Adrenal gland (tissue), 12 donors: ENCODE results near the gene AMDHD2. TPM values are rescaled to one million over a fixed set of nuclear protein-coding genes. Genes with fewer than 3 reads are reported as not detected.

ENCODE experiments used
- DNase-seq, 7 donors: peaks; one replicate each; pipeline ENCODE4 v3.0.0-alpha.2; 2019 to 2020
- H3K27ac ChIP-seq, 5 donors: fragments of 200-600 bp; sonication (generic) in 4 of 5; 1 replicate in 3 of 5; 2 replicates in 2 of 5; pipeline versions ENCODE4 v1.5.1 to v1.8.0; 2016 to 2020; ENCODE audit warnings: mild to moderate bottlenecking in 1 of 5
- H3K27me3 ChIP-seq: fragments of 200-600 bp; 2 replicates; pipeline ENCODE4 v1.8.0; 2021
- H3K36me3 ChIP-seq, 2 donors: fragments of 200-600 bp; replicated peaks in 1 of 2; 1 replicate in 1 of 2; 2 replicates in 1 of 2; pipeline versions ENCODE4 v1.5.1 to v1.8.0; 2018 to 2022
- H3K4me1 ChIP-seq, 2 donors: fragments of 200-600 bp; replicated peaks in 1 of 2; 1 replicate in 1 of 2; 2 replicates in 1 of 2; pipeline versions ENCODE4 v1.5.1 to v1.8.0; 2018 to 2021
- H3K4me3 ChIP-seq, 4 donors: fragments of 200-600 bp; sonication (generic) in 3 of 4; one replicate each; pipeline ENCODE4 v1.5.1; 2016 to 2018
- H3K9me3 ChIP-seq, 3 donors: fragments of 200-600 bp; sonication (generic) in 1 of 3; replicated peaks in 1 of 3; 1 replicate in 2 of 3; 2 replicates in 1 of 3; pipeline versions ENCODE4 v1.5.1 to v1.8.0; 2016 to 2021
- CTCF ChIP-seq, 6 experiments: fragments of 450-650 bp in 4 of 6; fragments of 200-600 bp in 2 of 6; sonication (generic) in 1 of 6; IDR thresholded peaks; 1 replicate in 5 of 6; 2 replicates in 1 of 6; pipeline versions ENCODE4 v1.5.1 to v1.8.0; 2016 to 2021; ENCODE audit warnings: antibody characterized with exemption in 6 of 6, mild to moderate bottlenecking in 2 of 6, moderate library complexity in 1 of 6
- POLR2A ChIP-seq, 2 donors: fragments of 450-650 bp; IDR thresholded peaks; one replicate each; pipeline ENCODE4 v1.6.1; 2017; ENCODE audit warnings: antibody characterized with exemption in 2 of 2, mild to moderate bottlenecking in 2 of 2, moderate library complexity in 1 of 2
- WGBS, 4 donors: extraction: QIAGEN DNeasy Blood & Tissue Kit in 2 of 4; methylation state at CpG; one replicate each; pipeline versions ENCODE4 v1.1.5 to v1.1.7; 2013 to 2017; 5-methylcytosine and 5-hydroxymethylcytosine counted together
- intact Hi-C, 2 donors: fragments of 100-400 bp; cut with DNase I; formaldehyde crosslinking; loops; one replicate each; pipeline versions ENCODE4 v1.14.1 to v1.15.0; 2022 to 2023
- polyA plus RNA-seq, 3 donors: library from polyadenylated mRNA; stranded (reverse); fragments of 200-250 nt in 2 of 3; fragments of 350-450 nt in 1 of 3; fragmentation: Illumina TruSeq in 1 of 3; extraction: RNeasy Lipid Tissue Mini Kit (QIAGEN cat#74804) in 1 of 3; gene quantifications; one replicate each; pipeline ENCODE4 v1.2.3, GENCODE V29; 2013 to 2014
- total RNA-seq, 9 donors: library from RNA; depleted of rRNA in 4 of 9; stranded (reverse); fragments of >200 nt in 4 of 9; fragments of 120-200 nt in 1 of 9; fragmentation: NEBNext Ultra II Directional in 1 of 9; extraction: Animal tissue kit (Norgen Biotek cat#: 25700) in 1 of 9; gene quantifications; one replicate each; pipeline versions ENCODE4 v1.1.0 to v1.2.4, GENCODE V29; 2013 to 2023
- donor health status: healthy with polysubstance abuse.
- donor health status: Bipolar disorder and iron deficiency.
- donor health status: DM: yes; HTN: yes; CAD: no.
- donor health status: DM: no; HTN: no; CAD: no.
- donor health status: DM: no; HTN: no; CAD: no.
- donor health status: DM: yes; HTN: yes; CAD: no.

AMDHD2 gene
- total and polyA plus RNA-seq, 12 donors: 3.1 to 131 (median 64.7) TPM

GRCh38 chr16:2516391-2517240 lies 3.6 kb upstream of the AMDHD2 start:
- peak in 3 of 7 donors; percentile 25 to 61 (median 47) for DNase-seq
- H3K4me1 ChIP-seq: peaks cover 49 to 70% of the 10 kb centered on the region in 2 donors
- no peaks in the 10 kb centered on the region for H3K27me3 ChIP-seq
- H3K9me3 ChIP-seq: no peaks in the 10 kb centered on the region
- intact Hi-C loops: no loop called here
- peak overlapping the region in 1 of 4 donors; percentile 33 for H3K4me3 ChIP-seq
- WGBS, 4 donors: 45 to 52% (median 50%) methylated on average over 10 to 11 of the region's 11 CpGs
- peaks cover 0 to 6% of the 10 kb centered on the region in 2 donors for H3K36me3 ChIP-seq
- peak overlapping the region in 4 of 5 donors; percentile 96 to 99 (median 98) for H3K27ac ChIP-seq
- TF ChIP-seq POLR2A (IDR thresholded peaks at IDR 0.05): no peak
- peak in 3 of 6 experiments; percentile 2 to 28 (median 13) for TF ChIP-seq CTCF (IDR thresholded peaks at IDR 0.05)

- peaks cover 49 to 64% of the 10 kb centered on the region in 2 donors for H3K4me1 ChIP-seq
- intact Hi-C loops: no loop called here
- H3K27ac ChIP-seq: peak overlapping the region in 4 of 5 donors; percentile 96 to 99 (median 98)
- no peak for TF ChIP-seq CTCF (IDR thresholded peaks at IDR 0.05)
- TF ChIP-seq POLR2A (IDR thresholded peaks at IDR 0.05): no peak
- peak in 1 of 7 donors; percentile 25 for DNase-seq
- peaks cover 0 to 9% of the 10 kb centered on the region in 2 donors for H3K36me3 ChIP-seq
- no peak overlapping the region for H3K4me3 ChIP-seq
- no peaks in the 10 kb centered on the region for H3K9me3 ChIP-seq
- H3K27me3 ChIP-seq: no peaks in the 10 kb centered on the region
- 73 to 80% (median 74%) methylated on average over 8 to 12 of the region's 12 CpGs for WGBS, 4 donors
Observed at GRCh38 chr16:2517954-2518605, 2.1 kb upstream of the AMDHD2 start.

GRCh38 chr16:2518823-2519710 lies 1.1 kb upstream of the AMDHD2 start:
- DNase-seq: peak in 2 of 7 donors; percentile 49 to 56
- H3K4me3 ChIP-seq: peak overlapping the region in 1 of 4 donors; percentile 89
- peaks cover 49 to 61% of the 10 kb centered on the region in 2 donors for H3K4me1 ChIP-seq
- intact Hi-C loops: no loop called here
- peak overlapping the region; percentile 25 to 99 (median 97) for H3K27ac ChIP-seq
- WGBS, 4 donors: 78 to 83% (median 82%) methylated on average over 25 to 39 of the region's 39 CpGs
- H3K36me3 ChIP-seq: peaks cover 0 to 18% of the 10 kb centered on the region in 2 donors
- H3K27me3 ChIP-seq: no peaks in the 10 kb centered on the region
- TF ChIP-seq CTCF (IDR thresholded peaks at IDR 0.05): no peak
- no peak for TF ChIP-seq POLR2A (IDR thresholded peaks at IDR 0.05)
- no peaks in the 10 kb centered on the region for H3K9me3 ChIP-seq
